SU-DHL-6 (cell line): Measurements from ENCODE around the gene RHOH.
A peak's percentile ranks its signal among the peaks of the same experiment; 100 is the strongest.

ENCODE experiments used
- H2AFZ ChIP-seq: fragments of 200-600 bp; sonication (generic); 2 replicates; pipeline ENCODE4 v1.6.1; 2014; ENCODE audit warnings: low read depth, mild to moderate bottlenecking, moderate library complexity, mixed read lengths, antibody characterized with exemption, low read length; ENCODE audit not compliant: severe bottlenecking
- H3F3A ChIP-seq: fragments of 200-600 bp; shearing (Covaris generic); 2 replicates; pipeline ENCODE4 v1.6.0; 2016; ENCODE audit warnings: antibody characterized with exemption, mild to moderate bottlenecking; ENCODE audit not compliant: insufficient read depth
- H3K27ac ChIP-seq: fragments of 200-600 bp; sonication (generic); 2 replicates; pipeline ENCODE4 v1.5.1; 2016; ENCODE audit warnings: low read depth, mild to moderate bottlenecking, low read length, moderate library complexity, mixed read lengths
- H3K27me3 ChIP-seq: fragments of 200-600 bp; sonication (generic), shearing (Covaris generic); 2 replicates; pipeline ENCODE4 v1.6.0; 2014; ENCODE audit warnings: mild to moderate bottlenecking, low read length
- H3K36me3 ChIP-seq: fragments of 200-600 bp; sonication (generic); 2 replicates; pipeline ENCODE4 v1.6.1; 2014; ENCODE audit warnings: mild to moderate bottlenecking, low read length, mixed read lengths
- H3K4me2 ChIP-seq: fragments of 300-600, 200-600 bp; shearing (Covaris generic), sonication (generic); 2 replicates; pipeline ENCODE4 v1.6.0; 2014; ENCODE audit warnings: low read length, low read depth, mild to moderate bottlenecking; ENCODE audit not compliant: poor library complexity, severe bottlenecking
- H3K4me3 ChIP-seq: fragments of 200-600 bp; sonication (generic); 2 replicates; pipeline ENCODE4 v1.5.1; 2014; ENCODE audit warnings: antibody characterized with exemption, low read length, mild to moderate bottlenecking, mixed read lengths; ENCODE audit not compliant: insufficient read depth, poor library complexity, severe bottlenecking
- H3K79me2 ChIP-seq: fragments of 200-600 bp; sonication (generic); 2 replicates; pipeline ENCODE4 v1.6.1; 2014; ENCODE audit warnings: mild to moderate bottlenecking, low read length, moderate library complexity; ENCODE audit not compliant: insufficient read depth
- H3K9ac ChIP-seq: fragments of 200-600 bp; sonication (generic); 2 replicates; pipeline ENCODE4 v1.7.0; 2014; ENCODE audit warnings: mild to moderate bottlenecking, low read length
- H3K9me2 ChIP-seq: fragments of 200-600 bp; sonication (generic); replicated peaks from 2 replicates; pipeline ENCODE4 v1.6.1; 2014; ENCODE audit warnings: low read length; ENCODE audit not compliant: insufficient read depth
- H3K9me3 ChIP-seq: fragments of 200-600 bp; sonication (generic); 2 replicates; pipeline ENCODE4 v1.6.1; 2014; ENCODE audit warnings: low read length, mixed read lengths; ENCODE audit not compliant: insufficient read depth
- H4K20me1 ChIP-seq: fragments of 200-600 bp; sonication (generic); 2 replicates; pipeline ENCODE4 v1.6.1; 2014; ENCODE audit warnings: low read depth, mild to moderate bottlenecking, antibody characterized with exemption, low read length, moderate library complexity, mixed read lengths
- EZH2phosphoT487 ChIP-seq: fragments of 200-600 bp; sonication (generic), shearing (Covaris generic); conservative IDR thresholded peaks from 2 replicates; pipeline ENCODE4 v1.6.1; 2018; ENCODE audit warnings: mild to moderate bottlenecking, antibody characterized with exemption, low read length, moderate library complexity, mixed read lengths
- TF ChIP-seq, protein P1 (sequence below): fragments of 200-600 bp; sonication (generic); IDR thresholded peaks from one replicate; pipeline ENCODE4 v1.5.1; 2017; ENCODE audit warnings: antibody characterized with exemption, mild to moderate bottlenecking, low read length, moderate library complexity; ENCODE audit not compliant: insufficient read depth, poor library complexity, severe bottlenecking

The RHOH gene

GRCh38 chr4:40152637-40153036 lies 44.2 kb upstream of the RHOH start:
- no peaks in the 10 kb centered on the region for H4K20me1 ChIP-seq
- H3K27me3 ChIP-seq, result no peaks in the 10 kb centered on the region
- H3F3A ChIP-seq, result peaks cover 41% of the 10 kb centered on the region
- no peaks in the 10 kb centered on the region for H3K9me2 ChIP-seq
- H3K4me2 ChIP-seq, result peak overlapping the region; percentile 56
- H2AFZ ChIP-seq, result no peak overlapping the region
- H3K4me3 ChIP-seq, result no peak overlapping the region
- peaks cover 5% of the 10 kb centered on the region; the same call in 1 of the 2 replicates for H3K79me2 ChIP-seq
- H3K9ac ChIP-seq, result peak overlapping the region; percentile 26; the same call in 1 of the 2 replicates
- H3K36me3 ChIP-seq, result peaks cover 8% of the 10 kb centered on the region; the same call in 1 of the 2 replicates
- no peak for TF ChIP-seq EZH2phosphoT487
- TF ChIP-seq, protein P1, sequence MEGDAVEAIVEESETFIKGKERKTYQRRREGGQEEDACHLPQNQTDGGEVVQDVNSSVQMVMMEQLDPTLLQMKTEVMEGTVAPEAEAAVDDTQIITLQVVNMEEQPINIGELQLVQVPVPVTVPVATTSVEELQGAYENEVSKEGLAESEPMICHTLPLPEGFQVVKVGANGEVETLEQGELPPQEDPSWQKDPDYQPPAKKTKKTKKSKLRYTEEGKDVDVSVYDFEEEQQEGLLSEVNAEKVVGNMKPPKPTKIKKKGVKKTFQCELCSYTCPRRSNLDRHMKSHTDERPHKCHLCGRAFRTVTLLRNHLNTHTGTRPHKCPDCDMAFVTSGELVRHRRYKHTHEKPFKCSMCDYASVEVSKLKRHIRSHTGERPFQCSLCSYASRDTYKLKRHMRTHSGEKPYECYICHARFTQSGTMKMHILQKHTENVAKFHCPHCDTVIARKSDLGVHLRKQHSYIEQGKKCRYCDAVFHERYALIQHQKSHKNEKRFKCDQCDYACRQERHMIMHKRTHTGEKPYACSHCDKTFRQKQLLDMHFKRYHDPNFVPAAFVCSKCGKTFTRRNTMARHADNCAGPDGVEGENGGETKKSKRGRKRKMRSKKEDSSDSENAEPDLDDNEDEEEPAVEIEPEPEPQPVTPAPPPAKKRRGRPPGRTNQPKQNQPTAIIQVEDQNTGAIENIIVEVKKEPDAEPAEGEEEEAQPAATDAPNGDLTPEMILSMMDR, result no peak
- peak overlapping the region; percentile 78 for H3K27ac ChIP-seq
- H3K9me3 ChIP-seq, result no peaks in the 10 kb centered on the region; the same call in 1 of the 2 replicates

DNA sequence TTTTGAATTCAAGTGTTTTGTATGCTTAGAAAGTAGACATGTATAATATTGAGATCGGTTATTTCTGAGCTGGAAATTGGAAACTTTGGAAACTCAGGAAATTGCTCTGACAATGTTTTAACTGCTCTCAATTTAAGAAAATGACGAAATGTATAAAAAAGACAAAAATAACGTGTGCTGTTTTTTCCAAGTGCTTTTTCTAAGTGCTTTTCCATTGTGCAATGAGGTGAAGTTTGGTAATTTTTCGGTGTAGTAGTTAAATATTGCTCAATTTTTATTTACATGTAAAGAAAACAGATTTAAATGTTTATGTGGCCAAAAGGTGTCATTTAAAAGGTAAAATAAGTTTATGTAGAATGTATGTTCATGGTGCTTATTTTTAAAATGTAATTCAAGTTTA lies 39.4 kb upstream of the RHOH start:
- Histone ChIP-seq H3K79me2 (no peaks in the 10 kb centered on the region; the same call in 1 of the 2 replicates), H3K27ac (no peak overlapping the region), H4K20me1 (no peaks in the 10 kb centered on the region), H3K9ac (no peak overlapping the region), H3K9me3 (no peaks in the 10 kb centered on the region), H3K4me2 (no peak overlapping the region), H3K36me3 (peaks cover 8% of the 10 kb centered on the region; the same call in 1 of the 2 replicates), H3F3A (peaks cover 16% of the 10 kb centered on the region; the same call in 1 of the 2 replicates), H2AFZ (no peak overlapping the region), H3K27me3 (no peaks in the 10 kb centered on the region), H3K9me2 (no peaks in the 10 kb centered on the region), H3K4me3 (no peak overlapping the region)
- TF ChIP-seq, protein P1, result no peak
- TF ChIP-seq EZH2phosphoT487, result no peak

DNA sequence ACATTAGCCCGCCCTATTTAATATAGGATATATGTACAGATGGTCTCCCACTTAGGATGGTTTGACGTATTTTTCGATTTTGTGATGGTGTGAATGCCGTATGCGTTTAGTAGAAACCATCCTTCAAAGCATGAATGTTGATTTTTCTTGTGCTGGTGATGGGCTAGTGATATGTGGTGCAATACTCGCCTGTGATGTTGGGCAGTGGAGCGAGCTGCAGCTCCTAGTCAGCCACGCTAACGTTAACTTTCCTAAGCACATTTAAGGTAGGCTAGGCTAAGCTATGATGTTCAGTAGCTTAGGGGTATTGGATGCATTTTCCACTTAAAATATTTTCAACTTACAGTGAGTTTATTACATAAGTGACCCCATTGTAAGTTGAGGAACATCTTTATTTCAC lies 36.6 kb upstream of the RHOH start:
- H3K79me2 ChIP-seq, result no peaks in the 10 kb centered on the region
- 0 out of 2 replicates have a peak, but pooled peaks cover 3% of the 10 kb centered on the region for H3F3A ChIP-seq
- no peak overlapping the region for H3K4me2 ChIP-seq
- no peak overlapping the region for H3K27ac ChIP-seq
- no peaks in the 10 kb centered on the region for H4K20me1 ChIP-seq
- H3K9ac ChIP-seq, result no peak overlapping the region
- no peaks in the 10 kb centered on the region for H3K9me2 ChIP-seq
- no peaks in the 10 kb centered on the region for H3K9me3 ChIP-seq
- H3K27me3 ChIP-seq, result no peaks in the 10 kb centered on the region
- TF ChIP-seq, protein P1, result no peak
- TF ChIP-seq EZH2phosphoT487, result no peak
- H3K4me3 ChIP-seq, result no peak overlapping the region
- no peak overlapping the region for H2AFZ ChIP-seq
- 0 out of 2 replicates have a peak, but pooled peaks cover 2% of the 10 kb centered on the region for H3K36me3 ChIP-seq
